KMS-11 (cell line): ENCODE measurements around the gene ATP8A1.
A peak's percentile ranks its signal among the peaks of the same experiment; 100 is the strongest.

Source experiments
- H2AFZ ChIP-seq: fragments of 200-600 bp; sonication (generic); 2 replicates; pipeline ENCODE4 v1.6.1; 2016; ENCODE audit warnings: antibody characterized with exemption, mixed run types, low read depth
- H3K27ac ChIP-seq: fragments of 200-600 bp; sonication (generic); 2 replicates; pipeline ENCODE4 v1.6.1; 2016; ENCODE audit warnings: mild to moderate bottlenecking, mixed run types
- H3K27me3 ChIP-seq: fragments of 200-600 bp; sonication (generic); 2 replicates; pipeline ENCODE4 v1.6.1; 2017; ENCODE audit warnings: mild to moderate bottlenecking, low read depth, mixed run types, moderate library complexity; ENCODE audit not compliant: insufficient read depth
- H3K36me3 ChIP-seq: fragments of 200-600 bp; sonication (generic); 2 replicates; pipeline ENCODE4 v1.6.1; 2017; ENCODE audit warnings: mild to moderate bottlenecking, mixed run types; ENCODE audit not compliant: insufficient read depth
- H3K4me1 ChIP-seq: fragments of 200-600 bp; sonication (generic); 2 replicates; pipeline ENCODE4 v1.6.1; 2016; ENCODE audit warnings: mild to moderate bottlenecking, low read depth, mixed run types; ENCODE audit not compliant: poor library complexity, severe bottlenecking
- H3K4me2 ChIP-seq: fragments of 200-600 bp; sonication (generic); 2 replicates; pipeline ENCODE4 v1.7.0; 2016; ENCODE audit warnings: mild to moderate bottlenecking, mixed run types
- H3K4me3 ChIP-seq: fragments of 200-600 bp; sonication (generic); IDR thresholded peaks from 2 replicates; pipeline ENCODE4 v1.6.1; 2017; ENCODE audit warnings: low read depth, low read length, mixed read lengths; ENCODE audit not compliant: insufficient read depth
- H3K79me2 ChIP-seq: fragments of 200-600 bp; sonication (generic); 2 replicates; pipeline ENCODE4 v1.6.1; 2016; ENCODE audit warnings: low read depth, mixed run types; ENCODE audit not compliant: insufficient read depth
- H3K9ac ChIP-seq: fragments of 200-600 bp; sonication (generic); 2 replicates; pipeline ENCODE4 v1.6.1; 2016; ENCODE audit warnings: mild to moderate bottlenecking, mixed run types
- H4K20me1 ChIP-seq: fragments of 200-600 bp; sonication (generic); 2 replicates; pipeline ENCODE4 v1.6.1; 2016; ENCODE audit warnings: mild to moderate bottlenecking, mixed run types; ENCODE audit not compliant: insufficient read depth
- TF ChIP-seq, protein P1 (sequence below): fragments of 200-600 bp; sonication (generic); conservative IDR thresholded peaks from 2 replicates; pipeline ENCODE4 v1.6.1; 2017; ENCODE audit warnings: low read depth, mild to moderate bottlenecking, antibody characterized with exemption, low read length, moderate library complexity, mixed read lengths

The ATP8A1 gene

GRCh38 chr4:42497142-42497910, 159.6 kb downstream of the ATP8A1 start:
- no peak overlapping the region for H3K27ac ChIP-seq
- no peaks in the 10 kb centered on the region for H4K20me1 ChIP-seq
- no peaks in the 10 kb centered on the region for H3K27me3 ChIP-seq
- H2AFZ ChIP-seq = no peak overlapping the region
- no peak overlapping the region for H3K4me2 ChIP-seq
- peaks cover 35% of the 10 kb centered on the region for H3K4me1 ChIP-seq
- TF ChIP-seq, protein P1, sequence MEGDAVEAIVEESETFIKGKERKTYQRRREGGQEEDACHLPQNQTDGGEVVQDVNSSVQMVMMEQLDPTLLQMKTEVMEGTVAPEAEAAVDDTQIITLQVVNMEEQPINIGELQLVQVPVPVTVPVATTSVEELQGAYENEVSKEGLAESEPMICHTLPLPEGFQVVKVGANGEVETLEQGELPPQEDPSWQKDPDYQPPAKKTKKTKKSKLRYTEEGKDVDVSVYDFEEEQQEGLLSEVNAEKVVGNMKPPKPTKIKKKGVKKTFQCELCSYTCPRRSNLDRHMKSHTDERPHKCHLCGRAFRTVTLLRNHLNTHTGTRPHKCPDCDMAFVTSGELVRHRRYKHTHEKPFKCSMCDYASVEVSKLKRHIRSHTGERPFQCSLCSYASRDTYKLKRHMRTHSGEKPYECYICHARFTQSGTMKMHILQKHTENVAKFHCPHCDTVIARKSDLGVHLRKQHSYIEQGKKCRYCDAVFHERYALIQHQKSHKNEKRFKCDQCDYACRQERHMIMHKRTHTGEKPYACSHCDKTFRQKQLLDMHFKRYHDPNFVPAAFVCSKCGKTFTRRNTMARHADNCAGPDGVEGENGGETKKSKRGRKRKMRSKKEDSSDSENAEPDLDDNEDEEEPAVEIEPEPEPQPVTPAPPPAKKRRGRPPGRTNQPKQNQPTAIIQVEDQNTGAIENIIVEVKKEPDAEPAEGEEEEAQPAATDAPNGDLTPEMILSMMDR = no peak
- no peaks in the 10 kb centered on the region for H3K36me3 ChIP-seq
- no peaks in the 10 kb centered on the region for H3K79me2 ChIP-seq
- no peak overlapping the region for H3K9ac ChIP-seq
- H3K4me3 ChIP-seq = no peak overlapping the region

- peak overlapping the region; percentile 92; the same call in 1 of the 2 replicates for H3K4me2 ChIP-seq
- TF ChIP-seq, protein P1 = no peak
- H3K9ac ChIP-seq = no peak overlapping the region
- no peak overlapping the region for H2AFZ ChIP-seq
- H3K79me2 ChIP-seq = no peaks in the 10 kb centered on the region
- no peak overlapping the region for H3K27ac ChIP-seq
- H3K4me3 ChIP-seq = no peak overlapping the region
- H4K20me1 ChIP-seq = no peaks in the 10 kb centered on the region
- H3K36me3 ChIP-seq = no peaks in the 10 kb centered on the region
- H3K4me1 ChIP-seq = peaks cover 46% of the 10 kb centered on the region
- H3K27me3 ChIP-seq = no peaks in the 10 kb centered on the region
Observed at GRCh38 chr4:42492962-42493361, 163.9 kb downstream of the ATP8A1 start.

GRCh38 chr4:42490015-42490414, 166.9 kb downstream of the ATP8A1 start:
- Histone ChIP-seq H2AFZ (no peak overlapping the region), H3K27ac (peak overlapping the region; percentile 80), H4K20me1 (no peaks in the 10 kb centered on the region), H3K9ac (peak overlapping the region; percentile 13; the same call in 1 of the 2 replicates), H3K4me2 (peak overlapping the region; percentile 92), H3K27me3 (no peaks in the 10 kb centered on the region), H3K4me3 (no peak overlapping the region), H3K4me1 (peaks cover 72% of the 10 kb centered on the region), H3K79me2 (no peaks in the 10 kb centered on the region), H3K36me3 (no peaks in the 10 kb centered on the region)
- TF ChIP-seq, protein P1 = no peak

GRCh38 chr4:42489095-42489494, 167.8 kb downstream of the ATP8A1 start:
- no peaks in the 10 kb centered on the region for H3K27me3 ChIP-seq
- no peaks in the 10 kb centered on the region for H3K79me2 ChIP-seq
- H3K4me2 ChIP-seq = peak overlapping the region; percentile 92
- peak overlapping the region; percentile 43; the same call in 1 of the 2 replicates for H3K9ac ChIP-seq
- peak overlapping the region; percentile 80 for H3K27ac ChIP-seq
- H4K20me1 ChIP-seq = no peaks in the 10 kb centered on the region
- peak overlapping the region; percentile 26 for H3K4me3 ChIP-seq
- H2AFZ ChIP-seq = 0 out of 2 replicates have a peak overlapping the region, but pooled peaks have one; percentile 1
- no peaks in the 10 kb centered on the region for H3K36me3 ChIP-seq
- H3K4me1 ChIP-seq = peaks cover 72% of the 10 kb centered on the region
- TF ChIP-seq, protein P1 = no peak
